Jurkat, Clone E6-1 (cell line): Measurements from ENCODE around the gene SALL3.
"Not testable (repeated sequence)": the region's sequence is repeated elsewhere in the genome, so short reads cannot be mapped to it uniquely, and the experiment has no call there.

ENCODE experiments used
- DNase-seq: peaks from one replicate; pipeline ENCODE4 v3.0.0-alpha.2; 2011; ENCODE audit warnings: low read depth, low spot score
- H3K4me3 ChIP-seq: 2 replicates; pipeline ENCODE4 v1.5.1; 2011; ENCODE audit warnings: mild to moderate bottlenecking, low read length, control low read depth, moderate library complexity

SALL3 gene

GRCh38 chr18:78960709-78961108 is 18.9 kb upstream of the SALL3 start:
- DNase-seq = no peak
- H3K4me3 ChIP-seq = no peak overlapping the region

GRCh38 chr18:78962098-78962497 is 17.5 kb upstream of the SALL3 start:
- no peak overlapping the region for H3K4me3 ChIP-seq
- DNase-seq = no peak

GRCh38 chr18:78964727-78965126 is 14.9 kb upstream of the SALL3 start:
- DNase-seq = not testable (repeated sequence)

GRCh38 chr18:78965260-78965659 is 14.4 kb upstream of the SALL3 start:
- H3K4me3 ChIP-seq = no peak overlapping the region
- no peak for DNase-seq

More at GRCh38 chr18:78964727-78965126, 14.9 kb upstream of the SALL3 start:
- H3K4me3 ChIP-seq = not testable (repeated sequence)

GRCh38 chr18:78965917-78966792 is 13.5 kb upstream of the SALL3 start:
- H3K4me3 ChIP-seq = no peak overlapping the region
- no peak for DNase-seq

GRCh38 chr18:78966793-78967106 is 12.9 kb upstream of the SALL3 start:
- DNase-seq = no peak
- no peak overlapping the region for H3K4me3 ChIP-seq

GRCh38 chr18:78967692-78968091 is 11.9 kb upstream of the SALL3 start:
- DNase-seq = no peak
- no peak overlapping the region for H3K4me3 ChIP-seq

GRCh38 chr18:78969574-78970315 is 9.9 kb upstream of the SALL3 start:
- H3K4me3 ChIP-seq = no peak overlapping the region
- no peak for DNase-seq

- DNase-seq = no peak
- no peak overlapping the region for H3K4me3 ChIP-seq
Measured at GRCh38 chr18:78970774-78971333, 8.8 kb upstream of the SALL3 start.

- DNase-seq = no peak
Measured at GRCh38 chr18:78971511-78972245, 7.9 kb upstream of the SALL3 start.

GRCh38 chr18:78972385-78972918 is 7.2 kb upstream of the SALL3 start:
- no peak for DNase-seq
- H3K4me3 ChIP-seq = no peak overlapping the region

More at GRCh38 chr18:78971511-78972245, 7.9 kb upstream of the SALL3 start:
- no peak overlapping the region for H3K4me3 ChIP-seq

- no peak overlapping the region for H3K4me3 ChIP-seq
- no peak for DNase-seq
Measured at GRCh38 chr18:78972930-78973331, 6.7 kb upstream of the SALL3 start.

- no peak overlapping the region for H3K4me3 ChIP-seq
- DNase-seq = no peak
Measured at GRCh38 chr18:78973357-78974083, 6.1 kb upstream of the SALL3 start.

- no peak overlapping the region for H3K4me3 ChIP-seq
Measured at GRCh38 chr18:78974115-78974761, 5.4 kb upstream of the SALL3 start.

GRCh38 chr18:78975292-78975691 is 4.3 kb upstream of the SALL3 start:
- DNase-seq = no peak
- no peak overlapping the region for H3K4me3 ChIP-seq

More at GRCh38 chr18:78974115-78974761, 5.4 kb upstream of the SALL3 start:
- DNase-seq = no peak

- no peak for DNase-seq
- H3K4me3 ChIP-seq = no peak overlapping the region
Measured at GRCh38 chr18:78975699-78976335, 3.8 kb upstream of the SALL3 start.

GRCh38 chr18:78976765-78977636 is 2.6 kb upstream of the SALL3 start:
- DNase-seq = no peak

More at GRCh38 chr18:78976765-78977636, 2.6 kb upstream of the SALL3 start:
- H3K4me3 ChIP-seq = no peak overlapping the region
